A549 (cell line): ENCODE data around the gene FAM219A.

Experiments
- CTCF ChIP-seq: fragments of >200 bp; sonication (Bioruptor Twin); formaldehyde crosslinking; IDR thresholded peaks from 3 replicates; pipeline ENCODE4 v1.5.1; 2016
- EP300 ChIP-seq, 2 experiments: fragments of >200 bp; sonication (Bioruptor Twin); formaldehyde crosslinking; IDR thresholded peaks; 2 replicates in 1 of 2; 3 replicates in 1 of 2; pipeline ENCODE4 v1.6.1; 2016 to 2017
- HDAC2 ChIP-seq: fragments of 200-600 bp; sonication (generic); IDR thresholded peaks from 2 replicates; pipeline ENCODE4 v1.6.1; 2016
- JUN ChIP-seq, 2 experiments: fragments of >200 bp; sonication (Bioruptor Twin); formaldehyde crosslinking; IDR thresholded peaks; 2 replicates in 1 of 2; 3 replicates in 1 of 2; pipeline ENCODE4 v1.6.1; 2016 to 2017
- KDM5A ChIP-seq: fragments of 200-600 bp; sonication (generic); IDR thresholded peaks from 2 replicates; pipeline ENCODE4 v1.6.1; 2016; ENCODE audit warnings: antibody characterized with exemption, mild to moderate bottlenecking
- NFE2L2 ChIP-seq: fragments of 150-350 bp; conservative IDR thresholded peaks from 2 replicates; pipeline ENCODE4 v1.6.1; 2014; ENCODE audit warnings: low read length
- TF ChIP-seq, protein P1 (sequence below): fragments of 200-600 bp; sonication (generic); IDR thresholded peaks from 2 replicates; pipeline ENCODE4 v1.6.1; 2016; ENCODE audit warnings: antibody characterized with exemption, mild to moderate bottlenecking, moderate library complexity
- TF ChIP-seq, protein P2 (sequence below): fragments of 450-650 bp; IDR thresholded peaks from 2 replicates; pipeline ENCODE4 v1.6.1; 2014; ENCODE audit warnings: antibody characterized with exemption
- TF ChIP-seq, protein P3 (sequence below): IDR thresholded peaks from 2 replicates; pipeline ENCODE4 v1.6.1; 2012; ENCODE audit warnings: low read depth, borderline replicate concordance

- TF ChIP-seq, protein P1, sequence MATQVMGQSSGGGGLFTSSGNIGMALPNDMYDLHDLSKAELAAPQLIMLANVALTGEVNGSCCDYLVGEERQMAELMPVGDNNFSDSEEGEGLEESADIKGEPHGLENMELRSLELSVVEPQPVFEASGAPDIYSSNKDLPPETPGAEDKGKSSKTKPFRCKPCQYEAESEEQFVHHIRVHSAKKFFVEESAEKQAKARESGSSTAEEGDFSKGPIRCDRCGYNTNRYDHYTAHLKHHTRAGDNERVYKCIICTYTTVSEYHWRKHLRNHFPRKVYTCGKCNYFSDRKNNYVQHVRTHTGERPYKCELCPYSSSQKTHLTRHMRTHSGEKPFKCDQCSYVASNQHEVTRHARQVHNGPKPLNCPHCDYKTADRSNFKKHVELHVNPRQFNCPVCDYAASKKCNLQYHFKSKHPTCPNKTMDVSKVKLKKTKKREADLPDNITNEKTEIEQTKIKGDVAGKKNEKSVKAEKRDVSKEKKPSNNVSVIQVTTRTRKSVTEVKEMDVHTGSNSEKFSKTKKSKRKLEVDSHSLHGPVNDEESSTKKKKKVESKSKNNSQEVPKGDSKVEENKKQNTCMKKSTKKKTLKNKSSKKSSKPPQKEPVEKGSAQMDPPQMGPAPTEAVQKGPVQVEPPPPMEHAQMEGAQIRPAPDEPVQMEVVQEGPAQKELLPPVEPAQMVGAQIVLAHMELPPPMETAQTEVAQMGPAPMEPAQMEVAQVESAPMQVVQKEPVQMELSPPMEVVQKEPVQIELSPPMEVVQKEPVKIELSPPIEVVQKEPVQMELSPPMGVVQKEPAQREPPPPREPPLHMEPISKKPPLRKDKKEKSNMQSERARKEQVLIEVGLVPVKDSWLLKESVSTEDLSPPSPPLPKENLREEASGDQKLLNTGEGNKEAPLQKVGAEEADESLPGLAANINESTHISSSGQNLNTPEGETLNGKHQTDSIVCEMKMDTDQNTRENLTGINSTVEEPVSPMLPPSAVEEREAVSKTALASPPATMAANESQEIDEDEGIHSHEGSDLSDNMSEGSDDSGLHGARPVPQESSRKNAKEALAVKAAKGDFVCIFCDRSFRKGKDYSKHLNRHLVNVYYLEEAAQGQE = no peak
- TF ChIP-seq, protein P2, sequence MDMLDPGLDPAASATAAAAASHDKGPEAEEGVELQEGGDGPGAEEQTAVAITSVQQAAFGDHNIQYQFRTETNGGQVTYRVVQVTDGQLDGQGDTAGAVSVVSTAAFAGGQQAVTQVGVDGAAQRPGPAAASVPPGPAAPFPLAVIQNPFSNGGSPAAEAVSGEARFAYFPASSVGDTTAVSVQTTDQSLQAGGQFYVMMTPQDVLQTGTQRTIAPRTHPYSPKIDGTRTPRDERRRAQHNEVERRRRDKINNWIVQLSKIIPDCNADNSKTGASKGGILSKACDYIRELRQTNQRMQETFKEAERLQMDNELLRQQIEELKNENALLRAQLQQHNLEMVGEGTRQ = no peak
- TF ChIP-seq EP300 (IDR thresholded peaks at IDR 0.05) = no peak
- no peak for TF ChIP-seq CTCF
- no peak for TF ChIP-seq KDM5A
- no peak for TF ChIP-seq NFE2L2
- TF ChIP-seq JUN (IDR thresholded peaks at IDR 0.05) = no peak
- TF ChIP-seq, protein P3, sequence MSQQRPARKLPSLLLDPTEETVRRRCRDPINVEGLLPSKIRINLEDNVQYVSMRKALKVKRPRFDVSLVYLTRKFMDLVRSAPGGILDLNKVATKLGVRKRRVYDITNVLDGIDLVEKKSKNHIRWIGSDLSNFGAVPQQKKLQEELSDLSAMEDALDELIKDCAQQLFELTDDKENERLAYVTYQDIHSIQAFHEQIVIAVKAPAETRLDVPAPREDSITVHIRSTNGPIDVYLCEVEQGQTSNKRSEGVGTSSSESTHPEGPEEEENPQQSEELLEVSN = no peak
- TF ChIP-seq HDAC2 = no peak
Observed at GRCh38 chr9:34446468-34446891, 11.9 kb downstream of the FAM219A start.
